ENCODE measurements around the gene SLC7A14.

Gene SLC7A14

GRCh38 chr3:170631755-170632488 is 46.0 kb upstream of the SLC7A14 start:
- no peak for TF ChIP-seq POLR2AphosphoS5 (IDR thresholded peaks at IDR 0.05; ENCODE audit: low read depth, low read length)
- no peak for TF ChIP-seq REST (IDR thresholded peaks at IDR 0.05; ENCODE audit: insufficient read depth in 1 of 2, low read depth in 2 of 2, low read length in 2 of 2)
- TF ChIP-seq TAF1 (IDR thresholded peaks at IDR 0.05; ENCODE audit: borderline replicate concordance, insufficient read depth, low read length) = no peak
- no peak for TF ChIP-seq FOXP2 (optimal IDR thresholded peaks at IDR 0.05; ENCODE audit: borderline replicate concordance, extremely low read depth, extremely low read length, insufficient read depth)
- TF ChIP-seq SIN3A (IDR thresholded peaks at IDR 0.05; ENCODE audit: borderline replicate concordance, insufficient read depth, low read length) = no peak

- TF ChIP-seq REST (IDR thresholded peaks at IDR 0.05; ENCODE audit: insufficient read depth in 1 of 2, low read depth in 2 of 2, low read length in 2 of 2) (no peak), TAF1 (IDR thresholded peaks at IDR 0.05; ENCODE audit: borderline replicate concordance, insufficient read depth, low read length) (no peak), FOXP2 (optimal IDR thresholded peaks at IDR 0.05; ENCODE audit: borderline replicate concordance, extremely low read depth, extremely low read length, insufficient read depth) (no peak), POLR2AphosphoS5 (IDR thresholded peaks at IDR 0.05; ENCODE audit: low read depth, low read length) (no peak), SIN3A (IDR thresholded peaks at IDR 0.05; ENCODE audit: borderline replicate concordance, insufficient read depth, low read length) (no peak)
These were observed 37.6 kb upstream of the SLC7A14 start for GRCh38 chr3:170623524-170623923.

GRCh38 chr3:170622369-170623159 is 36.7 kb upstream of the SLC7A14 start:
- TF ChIP-seq REST (IDR thresholded peaks at IDR 0.05; ENCODE audit: insufficient read depth in 1 of 2, low read depth in 2 of 2, low read length in 2 of 2) = no peak
- TF ChIP-seq TAF1 (IDR thresholded peaks at IDR 0.05; ENCODE audit: borderline replicate concordance, insufficient read depth, low read length) = no peak
- TF ChIP-seq POLR2AphosphoS5 (IDR thresholded peaks at IDR 0.05; ENCODE audit: low read depth, low read length) = no peak
- no peak for TF ChIP-seq FOXP2 (optimal IDR thresholded peaks at IDR 0.05; ENCODE audit: borderline replicate concordance, extremely low read depth, extremely low read length, insufficient read depth)
- no peak for TF ChIP-seq SIN3A (IDR thresholded peaks at IDR 0.05; ENCODE audit: borderline replicate concordance, insufficient read depth, low read length)

GRCh38 chr3:170621256-170621655 is 35.4 kb upstream of the SLC7A14 start:
- no peak for TF ChIP-seq FOXP2 (optimal IDR thresholded peaks at IDR 0.05; ENCODE audit: borderline replicate concordance, extremely low read depth, extremely low read length, insufficient read depth)
- no peak for TF ChIP-seq SIN3A (IDR thresholded peaks at IDR 0.05; ENCODE audit: borderline replicate concordance, insufficient read depth, low read length)
- TF ChIP-seq POLR2AphosphoS5 (IDR thresholded peaks at IDR 0.05; ENCODE audit: low read depth, low read length) = no peak
- TF ChIP-seq REST (IDR thresholded peaks at IDR 0.05; ENCODE audit: insufficient read depth in 1 of 2, low read depth in 2 of 2, low read length in 2 of 2) = no peak
- TF ChIP-seq TAF1 (IDR thresholded peaks at IDR 0.05; ENCODE audit: borderline replicate concordance, insufficient read depth, low read length) = no peak

Measured in PFSK-1 (cell line).